GM12801 (cell line): ENCODE results near the gene RGSL1.

ENCODE experiments used
- TF ChIP-seq, protein P1 (sequence below): IDR thresholded peaks from one replicate; pipeline ENCODE4 v1.5.1; 2011; ENCODE audit warnings: control low read depth; ENCODE audit not compliant: insufficient read length; ENCODE audit errors: extremely low read depth

RGSL1 gene

DNA sequence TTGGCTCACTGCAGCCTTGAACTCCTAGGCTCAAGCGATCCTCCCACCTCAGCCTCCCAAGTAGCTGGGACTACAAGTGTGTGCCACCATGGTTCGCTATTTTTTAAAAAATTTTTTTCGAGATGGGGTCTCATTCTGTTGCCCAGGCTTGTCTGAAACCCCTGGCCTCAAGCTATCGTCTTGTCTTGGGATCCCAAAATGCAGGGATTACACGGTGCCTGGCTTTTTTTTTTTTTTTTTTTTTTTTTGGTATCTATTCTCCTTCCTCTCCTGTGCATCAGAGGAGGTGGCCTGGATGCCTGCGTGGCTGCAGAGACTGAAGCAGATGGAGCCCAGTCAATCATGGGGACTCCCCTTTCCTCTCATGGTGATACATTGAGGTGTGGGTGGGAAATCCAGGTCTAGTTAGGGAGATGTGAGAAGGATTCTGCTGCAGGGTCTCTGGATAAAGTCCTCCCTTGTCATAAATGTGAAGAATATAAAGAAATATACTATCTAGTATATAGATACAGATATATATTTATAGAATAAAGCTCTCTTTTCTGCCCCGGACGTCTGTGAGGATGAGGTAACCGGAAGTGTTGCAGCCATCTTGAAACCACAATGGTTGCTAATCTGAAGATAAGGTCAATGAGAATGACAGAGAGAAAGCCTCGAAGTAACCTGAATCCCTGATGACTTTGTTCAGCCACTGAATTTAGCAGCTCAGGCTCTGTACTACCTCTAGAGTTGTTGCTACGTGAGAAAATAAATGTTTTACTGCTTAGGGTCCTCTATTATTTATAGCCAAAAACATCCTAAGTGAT lies 19.5 kb upstream of the RGSL1 start:
- TF ChIP-seq, protein P1, sequence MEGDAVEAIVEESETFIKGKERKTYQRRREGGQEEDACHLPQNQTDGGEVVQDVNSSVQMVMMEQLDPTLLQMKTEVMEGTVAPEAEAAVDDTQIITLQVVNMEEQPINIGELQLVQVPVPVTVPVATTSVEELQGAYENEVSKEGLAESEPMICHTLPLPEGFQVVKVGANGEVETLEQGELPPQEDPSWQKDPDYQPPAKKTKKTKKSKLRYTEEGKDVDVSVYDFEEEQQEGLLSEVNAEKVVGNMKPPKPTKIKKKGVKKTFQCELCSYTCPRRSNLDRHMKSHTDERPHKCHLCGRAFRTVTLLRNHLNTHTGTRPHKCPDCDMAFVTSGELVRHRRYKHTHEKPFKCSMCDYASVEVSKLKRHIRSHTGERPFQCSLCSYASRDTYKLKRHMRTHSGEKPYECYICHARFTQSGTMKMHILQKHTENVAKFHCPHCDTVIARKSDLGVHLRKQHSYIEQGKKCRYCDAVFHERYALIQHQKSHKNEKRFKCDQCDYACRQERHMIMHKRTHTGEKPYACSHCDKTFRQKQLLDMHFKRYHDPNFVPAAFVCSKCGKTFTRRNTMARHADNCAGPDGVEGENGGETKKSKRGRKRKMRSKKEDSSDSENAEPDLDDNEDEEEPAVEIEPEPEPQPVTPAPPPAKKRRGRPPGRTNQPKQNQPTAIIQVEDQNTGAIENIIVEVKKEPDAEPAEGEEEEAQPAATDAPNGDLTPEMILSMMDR, result no peak

DNA sequence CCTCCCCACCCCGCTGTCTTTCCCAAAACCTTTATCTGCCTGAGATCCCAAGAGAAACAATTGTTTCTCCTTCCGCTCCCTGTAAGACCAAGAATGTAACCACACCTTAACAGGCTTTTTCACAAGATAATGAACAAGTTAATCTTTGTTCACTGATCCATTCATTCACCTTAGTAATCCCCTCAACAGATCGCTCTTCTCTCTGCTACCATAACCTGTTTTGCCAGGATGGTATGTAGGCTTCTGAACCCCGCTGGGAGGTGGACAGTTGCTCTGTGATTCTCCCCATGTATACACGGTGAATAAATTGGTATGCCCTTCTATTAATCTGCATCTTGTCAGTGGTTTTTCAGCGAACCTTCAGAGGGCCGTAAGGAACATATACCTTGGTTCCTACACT lies 18.7 kb upstream of the RGSL1 start:
- TF ChIP-seq, protein P1, result no peak

DNA sequence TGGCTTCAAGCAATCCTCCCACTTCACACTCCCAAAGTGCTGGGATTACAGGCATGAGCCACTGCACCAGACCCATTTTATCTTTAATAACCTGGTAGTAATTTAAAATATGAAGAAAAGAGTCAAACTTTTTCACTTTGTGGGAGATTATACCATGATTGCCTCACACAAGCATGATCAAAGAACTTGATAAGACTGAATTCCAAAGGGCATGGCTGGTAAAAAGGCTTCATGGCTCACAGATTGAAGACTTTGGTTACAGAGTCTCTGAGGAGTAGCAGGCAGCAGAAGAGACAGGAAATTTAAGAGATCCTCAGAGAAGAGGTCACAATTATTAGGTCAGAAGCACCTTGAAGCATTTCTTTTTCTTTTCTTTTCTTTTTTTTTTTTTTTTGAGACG lies 16.4 kb upstream of the RGSL1 start:
- TF ChIP-seq, protein P1, result no peak

DNA sequence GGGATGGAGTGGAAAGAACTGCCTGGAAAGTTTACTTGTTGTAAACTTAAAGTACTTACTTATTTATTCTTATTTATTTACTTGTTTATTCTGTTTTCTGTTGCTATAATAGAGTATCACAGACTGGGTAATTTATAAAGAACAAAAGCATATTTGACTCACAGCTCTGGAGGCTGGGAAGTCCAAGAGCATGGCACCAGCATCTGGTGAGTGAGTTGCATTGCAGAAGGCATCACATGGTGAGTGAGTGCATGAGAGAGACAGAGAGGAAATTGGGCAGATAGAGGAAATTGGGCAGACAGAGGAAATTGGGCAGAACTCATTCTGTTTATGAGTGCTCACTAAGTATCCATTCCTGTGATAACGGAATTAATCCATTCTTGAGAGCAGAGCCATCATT lies 11.6 kb upstream of the RGSL1 start:
- TF ChIP-seq, protein P1, result no peak

DNA sequence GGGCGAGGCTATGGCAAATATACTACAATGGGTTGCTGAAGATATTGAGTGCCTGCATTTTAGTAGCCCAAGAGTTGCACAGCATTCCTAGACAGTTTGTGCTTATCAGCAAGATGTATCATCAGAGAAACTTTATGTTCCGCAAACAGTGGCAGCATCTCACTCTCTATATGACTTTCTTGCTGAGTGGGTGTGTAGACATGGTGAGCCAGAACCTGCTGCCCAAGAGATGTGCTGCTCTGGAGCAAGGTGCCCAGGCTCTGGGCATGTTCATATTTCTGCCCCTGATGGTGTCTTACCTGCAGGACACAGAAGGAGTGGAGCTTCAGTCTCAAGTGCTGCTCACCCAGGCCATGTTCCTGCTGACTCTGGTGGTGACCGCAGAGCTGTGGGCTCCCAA lies 8.2 kb upstream of the RGSL1 start:
- TF ChIP-seq, protein P1, result no peak

DNA sequence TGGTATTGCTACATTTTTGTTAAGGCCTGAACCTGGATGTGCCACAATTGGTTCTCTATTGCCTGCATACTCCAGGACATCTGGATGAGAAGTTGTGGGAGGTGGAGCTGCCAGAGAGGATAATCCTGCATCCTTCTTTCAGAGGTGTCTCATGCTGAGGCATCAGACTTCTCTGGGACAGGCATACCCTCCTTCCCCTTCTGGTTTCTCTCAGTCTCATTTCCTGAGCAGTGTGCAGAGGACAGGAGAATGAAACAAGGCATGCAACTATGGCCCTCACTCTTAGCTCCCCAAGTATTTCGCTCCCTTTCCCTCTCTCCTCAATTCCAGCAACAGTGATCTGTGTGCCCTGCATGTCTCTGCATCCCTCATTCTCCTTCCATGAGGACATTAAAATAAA lies 7.6 kb upstream of the RGSL1 start:
- TF ChIP-seq, protein P1, result no peak

DNA sequence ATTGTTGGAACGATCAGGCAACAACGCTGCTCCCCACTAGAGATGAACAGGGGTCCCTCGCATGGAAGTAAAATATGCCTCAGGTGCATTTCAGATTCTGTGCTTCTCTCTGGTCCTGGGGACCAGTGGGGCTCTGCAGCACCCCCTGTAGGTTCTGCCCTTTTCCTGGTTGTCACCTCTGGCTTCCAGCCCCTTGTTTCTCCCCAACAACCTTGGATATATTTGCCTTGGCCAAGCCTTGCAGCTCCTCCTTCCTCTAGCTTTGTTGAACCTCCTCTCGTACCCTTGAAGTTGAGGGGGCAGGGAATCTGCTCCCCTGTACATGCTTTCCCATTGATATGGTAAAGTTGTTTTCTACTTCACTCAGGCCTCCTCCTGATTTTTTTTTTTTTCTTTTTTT lies 5.4 kb upstream of the RGSL1 start:
- TF ChIP-seq, protein P1, result no peak
